ENCODE data around the gene ENO2.
"Not testable (repeated sequence)": the region's sequence is repeated elsewhere in the genome, so short reads cannot be mapped to it uniquely, and the experiment has no call there.

Gene ENO2

GRCh38 chr12:6914246-6914946, at the start of gene ENO2:
ENO2 (plus strand) TSS chr12:6914580; CDS start chr12:6915833, 1,253 bp downstream.
- peak; percentile 85 for DNase-seq

GRCh38 chr12:6865307-6865706, 49.1 kb upstream of the ENO2 start:
- DNase-seq: not testable (repeated sequence)

- no peak for DNase-seq
These were observed 48.0 kb upstream of the ENO2 start for GRCh38 chr12:6866163-6866919.

GRCh38 chr12:6866920-6867412, 47.4 kb upstream of the ENO2 start:
- DNase-seq: no peak

- DNase-seq: peak; percentile 82
These were observed 46.8 kb upstream of the ENO2 start, which contains the start of gene TPI1 for GRCh38 chr12:6867413-6868210. TPI1 (plus strand) TSS chr12:6867531; CDS start chr12:6867567, 36 bp downstream.

GRCh38 chr12:6868211-6869048, 46.0 kb upstream of the ENO2 start:
- no peak for DNase-seq

- DNase-seq: peak; percentile 79
These were observed 45.0 kb upstream of the ENO2 start for GRCh38 chr12:6869049-6870021.

- DNase-seq: not testable (repeated sequence)
These were observed 44.1 kb upstream of the ENO2 start for GRCh38 chr12:6870304-6870703.

- DNase-seq: no peak
These were observed 43.1 kb upstream of the ENO2 start for GRCh38 chr12:6871052-6871957.

- peak; percentile 82 for DNase-seq
These were observed 42.0 kb upstream of the ENO2 start for GRCh38 chr12:6872073-6873048.

- DNase-seq: peak; percentile 97
These were observed 41.0 kb upstream of the ENO2 start, which contains the start of gene SPSB2 for GRCh38 chr12:6873094-6874014. SPSB2 (minus strand) TSS chr12:6873303; CDS start chr12:6872901, 402 bp downstream.

- DNase-seq: not testable (repeated sequence)
These were observed 40.4 kb upstream of the ENO2 start for GRCh38 chr12:6874015-6874368.

GRCh38 chr12:6879824-6880223, 34.6 kb upstream of the ENO2 start:
- DNase-seq: not testable (repeated sequence)

- no peak for DNase-seq
These were observed 31.1 kb upstream of the ENO2 start for GRCh38 chr12:6883252-6883651.

GRCh38 chr12:6883683-6884082, 30.7 kb upstream of the ENO2 start:
- no peak for DNase-seq

GRCh38 chr12:6884539-6884938, 29.8 kb upstream of the ENO2 start:
- no peak for DNase-seq

All from CD4-positive, alpha-beta T cell treated with Interferon gamma for 1 hour (primary cell).